Measurements from ENCODE around the gene MGMT.

Gene MGMT

GRCh38 chr10:129681856-129682255 lies 214.8 kb downstream of the MGMT start:
- DNase-seq: no peak

- no peak for DNase-seq
Measured at GRCh38 chr10:129683519-129683918, 216.5 kb downstream of the MGMT start.

DNA sequence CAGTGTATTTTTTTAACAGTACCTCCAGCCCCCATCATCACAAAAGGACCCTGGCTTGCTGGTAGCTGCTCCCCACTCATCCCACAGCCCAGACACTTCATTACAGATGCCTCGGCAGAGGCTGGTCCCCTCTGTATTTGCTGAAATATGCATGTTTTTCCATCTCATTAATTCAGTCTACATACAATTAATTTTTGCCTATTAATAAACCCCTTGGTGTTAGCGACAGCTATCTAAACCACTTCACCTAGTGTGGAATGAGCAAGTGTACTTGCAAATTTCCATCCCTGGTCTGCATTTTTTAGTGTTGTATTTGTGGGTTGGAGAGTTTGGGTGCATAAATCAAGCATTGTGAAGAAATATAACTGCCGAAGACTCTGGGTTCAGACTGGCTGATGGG lies 216.9 kb downstream of the MGMT start:
- no peak for DNase-seq

- DNase-seq: no peak
Measured at GRCh38 chr10:129685271-129685670, 218.2 kb downstream of the MGMT start.

- no peak for DNase-seq
Measured at GRCh38 chr10:129689671-129690071, 222.6 kb downstream of the MGMT start.

DNA sequence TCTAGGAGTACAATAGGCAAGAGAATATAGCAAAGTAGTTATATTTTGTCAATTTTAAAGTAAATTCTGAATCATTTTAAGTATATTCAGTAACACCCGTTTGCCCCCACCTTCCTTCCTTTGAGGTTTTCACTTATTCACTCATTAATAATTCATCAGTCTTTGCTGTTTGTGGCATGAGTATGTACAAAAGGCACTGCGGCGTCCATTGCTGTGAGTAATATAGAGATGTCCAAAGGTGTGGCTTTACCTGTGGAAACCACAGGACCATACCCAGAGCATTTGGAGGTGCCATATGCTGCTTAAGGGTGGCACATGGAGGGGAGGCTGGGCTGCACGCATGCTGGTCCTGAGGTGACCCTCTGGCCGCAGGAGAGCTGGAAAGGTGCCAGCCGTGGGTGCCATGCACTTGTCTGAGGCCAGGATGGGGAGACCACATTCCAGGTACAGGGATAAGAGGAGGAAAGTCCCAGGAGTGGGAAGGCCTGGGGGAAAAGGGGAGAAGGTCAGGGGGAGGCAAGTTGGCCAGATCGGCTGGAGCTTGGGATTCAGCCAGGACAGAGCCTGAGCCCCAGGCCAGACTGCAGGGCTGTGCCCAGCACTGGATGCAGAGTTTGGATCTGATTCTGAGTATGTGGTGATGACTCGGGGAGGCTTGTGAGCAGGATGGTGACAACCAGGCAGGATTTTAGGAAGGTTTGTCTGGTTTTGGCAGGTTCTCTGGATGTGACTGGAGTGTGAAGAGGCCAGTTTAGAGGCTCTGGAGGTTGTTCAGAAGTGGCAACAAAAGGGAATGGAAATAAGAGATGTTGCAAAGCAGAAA lies 223.4 kb downstream of the MGMT start:
- no peak for DNase-seq

GRCh38 chr10:129692695-129693094 lies 225.7 kb downstream of the MGMT start:
- no peak for DNase-seq

DNA sequence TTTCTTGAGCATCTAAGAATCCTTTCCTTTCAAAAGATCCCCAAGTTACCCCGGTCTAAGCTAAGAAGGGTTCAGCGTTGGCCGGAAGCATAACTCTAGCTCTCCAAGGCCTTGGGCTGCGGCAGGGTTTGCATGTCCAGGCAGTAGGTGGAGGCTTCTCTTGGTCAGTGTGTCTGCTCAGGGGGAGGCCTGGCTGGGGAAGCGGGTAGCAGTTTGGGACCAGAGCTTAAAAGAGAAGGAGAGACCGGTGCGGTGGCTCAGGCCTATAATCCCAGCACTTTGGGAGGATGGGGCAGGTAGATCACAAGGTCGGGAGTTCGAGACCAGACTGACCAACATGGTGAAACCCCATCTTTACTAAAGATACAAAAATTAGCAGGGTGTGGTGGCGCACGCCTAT lies 226.3 kb downstream of the MGMT start:
- no peak for DNase-seq

DNA sequence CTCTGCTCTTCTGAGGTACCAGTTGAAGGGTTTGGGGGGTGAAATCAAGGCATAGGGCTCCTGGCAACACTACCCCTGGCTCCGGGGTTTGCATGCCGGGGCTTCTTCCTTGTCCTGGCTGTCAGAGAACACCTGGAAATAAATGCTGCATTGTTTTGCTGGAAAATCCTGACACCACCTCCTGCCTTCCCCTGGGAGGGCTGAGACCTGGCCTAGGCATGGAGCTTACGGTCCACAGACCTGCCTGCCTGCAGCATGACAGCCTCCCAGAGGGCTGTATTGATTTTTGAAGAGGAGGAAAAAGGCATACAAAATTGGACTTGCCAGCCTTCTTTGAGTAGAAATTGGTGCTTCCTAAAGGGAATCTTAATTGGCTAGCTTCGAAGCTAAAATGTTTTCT lies 227.1 kb downstream of the MGMT start:
- DNase-seq: peak in 1 of 51 donors; percentile 4

- DNase-seq: peak in 16 of 51 donors; percentile 9 to 47 (median 22)
Measured at GRCh38 chr10:129694691-129695243, 227.7 kb downstream of the MGMT start.

DNA sequence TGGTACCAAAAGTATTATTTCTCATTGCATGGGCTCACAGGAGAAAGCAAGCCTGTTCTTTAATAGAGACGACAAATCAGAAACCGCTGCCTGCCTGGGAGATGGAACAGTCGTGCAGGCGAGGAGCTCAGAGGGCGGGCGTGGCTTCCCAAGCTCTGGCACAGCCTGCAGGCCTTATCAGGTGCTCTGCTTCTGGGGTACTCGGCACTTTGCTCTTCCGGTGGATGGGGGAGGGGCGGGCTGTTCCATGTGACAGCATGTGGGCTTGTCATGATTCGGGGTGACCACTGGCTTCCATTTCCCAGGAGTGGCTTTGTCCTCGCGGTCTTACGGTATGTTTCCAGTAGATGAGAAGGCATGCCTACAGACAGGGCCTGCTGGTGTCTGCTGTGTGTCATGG lies 228.6 kb downstream of the MGMT start:
- DNase-seq: no peak

DNA sequence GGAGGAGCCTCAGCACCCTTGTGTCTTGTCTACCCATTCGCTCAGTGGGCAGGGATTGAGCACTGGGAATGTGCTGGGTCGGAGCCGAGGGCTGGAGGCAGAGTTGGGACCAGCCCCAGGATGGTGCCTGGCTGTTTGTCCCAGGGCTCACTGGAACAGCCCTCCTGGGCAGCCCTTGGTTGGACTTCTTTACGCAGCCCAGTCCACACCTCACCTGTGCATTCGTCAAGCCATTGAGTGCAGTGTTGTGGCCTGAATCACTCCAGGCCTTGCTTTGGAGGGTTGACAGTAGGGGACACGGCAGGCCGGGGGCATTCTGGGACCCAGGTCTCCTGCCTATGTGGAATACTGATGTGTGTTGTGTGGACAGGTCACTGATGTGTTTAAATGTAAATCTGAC lies 229.6 kb downstream of the MGMT start:
- no peak for DNase-seq

- no peak for DNase-seq
Measured at GRCh38 chr10:129697463-129698247, 230.6 kb downstream of the MGMT start.

GRCh38 chr10:129699722-129700340 lies 232.8 kb downstream of the MGMT start:
- DNase-seq: no peak

- no peak for DNase-seq
Measured at GRCh38 chr10:129702605-129703004, 235.6 kb downstream of the MGMT start.

DNA sequence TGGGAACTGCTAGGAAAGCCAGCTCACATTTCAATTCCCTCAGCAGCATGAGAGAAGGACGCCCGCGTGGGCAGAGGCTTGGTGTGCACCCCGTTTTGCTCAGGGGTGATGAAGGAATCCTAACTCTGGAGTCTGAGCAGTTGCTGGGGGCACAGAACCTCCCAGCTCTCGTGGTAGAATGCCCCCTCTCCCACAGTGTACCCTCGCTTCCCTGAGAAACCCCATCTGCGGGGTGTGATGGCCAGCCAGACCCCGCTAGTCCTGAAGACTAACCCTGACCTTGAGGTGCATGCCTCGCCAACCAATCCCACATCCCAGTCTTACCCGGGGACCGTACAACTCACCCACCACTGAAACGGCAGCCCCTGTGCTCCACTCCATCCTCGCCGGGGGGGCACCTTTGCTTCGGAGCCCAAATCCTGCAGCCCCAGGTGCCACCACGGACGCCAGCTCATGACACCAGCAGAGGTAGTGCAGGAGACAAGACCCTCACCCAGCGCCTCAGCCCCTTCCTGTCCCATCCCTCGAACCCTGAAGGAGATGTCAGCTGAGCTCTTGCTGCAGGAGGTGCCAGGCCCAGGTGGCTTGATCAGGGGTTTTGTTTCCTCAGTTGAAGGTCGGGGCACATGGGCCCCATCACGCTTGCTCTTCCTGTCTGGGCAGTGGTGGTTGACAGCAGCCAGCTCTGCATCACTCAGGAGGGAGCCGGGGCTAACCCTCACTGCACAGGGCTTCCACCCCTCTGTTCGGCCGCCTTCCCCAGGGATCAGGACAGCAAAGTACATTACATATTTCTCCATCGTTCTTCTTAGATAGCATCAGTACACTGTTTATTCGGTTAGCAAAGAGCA lies 236.5 kb downstream of the MGMT start:
- no peak for DNase-seq

- DNase-seq: no peak
Measured at GRCh38 chr10:129704225-129704624, 237.2 kb downstream of the MGMT start.

DNA sequence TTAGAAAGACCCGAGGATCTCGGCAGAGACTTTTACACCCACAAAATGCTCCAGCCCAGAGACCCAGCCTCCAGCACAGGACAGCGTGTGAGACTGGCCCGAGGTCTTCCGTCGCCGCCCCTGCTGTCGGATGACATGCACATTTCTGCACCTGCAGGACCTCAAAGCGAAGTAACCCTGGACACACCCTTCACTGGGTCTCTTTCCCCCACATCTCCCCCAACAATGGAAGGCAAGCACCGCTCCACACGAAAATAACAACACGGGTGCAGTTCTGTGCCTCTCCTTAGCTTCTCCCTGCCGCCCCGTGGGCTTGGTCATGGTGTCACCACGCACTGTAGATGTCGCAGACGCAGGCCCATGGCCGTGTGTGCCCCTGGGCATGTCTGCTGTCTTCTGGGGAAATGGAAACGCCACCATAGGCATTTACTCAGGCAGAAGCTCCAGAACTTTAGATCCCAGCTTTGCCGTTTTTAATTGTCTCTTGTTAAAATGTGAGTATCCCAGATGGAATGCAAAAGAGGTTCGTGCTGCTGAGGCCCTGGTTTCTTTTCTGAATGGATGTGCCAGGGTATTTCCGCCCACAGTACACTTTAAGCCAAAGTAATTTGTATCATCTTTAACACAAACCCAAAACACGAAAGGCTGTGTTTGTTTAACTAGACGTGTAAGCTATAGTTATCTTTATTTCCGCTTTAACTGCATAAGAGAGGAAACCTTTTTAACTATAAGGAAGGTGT lies 237.9 kb downstream of the MGMT start:
- no peak for DNase-seq

DNA sequence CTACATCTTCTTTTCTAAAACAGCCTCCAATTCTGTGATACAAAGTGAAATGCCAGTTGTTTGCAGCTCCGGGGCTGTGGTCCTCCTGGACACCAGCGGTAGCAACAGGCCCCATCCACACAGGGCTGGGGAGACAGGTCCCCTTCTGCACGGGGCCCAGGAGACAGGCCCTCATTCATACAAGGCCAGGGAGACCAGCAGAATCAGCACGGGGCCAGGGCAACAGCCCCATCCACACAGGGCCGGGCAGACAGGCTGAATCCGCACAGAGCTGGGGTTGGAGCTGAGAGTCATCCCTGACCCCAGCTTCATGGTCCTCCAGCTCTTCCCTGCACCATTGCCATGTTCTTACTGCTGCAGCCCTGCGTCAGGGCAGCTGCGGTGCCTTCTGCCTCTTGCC lies 238.6 kb downstream of the MGMT start:
- no peak for DNase-seq

GRCh38 chr10:129706081-129706480 lies 239.0 kb downstream of the MGMT start:
- DNase-seq: no peak

Data from hypothalamus (tissue), 51 donors.